Ammon's horn (tissue), 1 donor: ENCODE data around the gene PLPP3.

Experiments
- DNase-seq: peaks from one replicate; pipeline ENCODE4 v3.0.0-alpha.2; 2016; ENCODE audit warnings: low spot score

Gene PLPP3

GRCh38 chr1:56547977-56548376, 31.4 kb downstream of the PLPP3 start:
- no peak for DNase-seq

GRCh38 chr1:56547473-56547872, 31.9 kb downstream of the PLPP3 start:
- DNase-seq = no peak

- DNase-seq = no peak
Measured at GRCh38 chr1:56545711-56546110, 33.7 kb downstream of the PLPP3 start.

- DNase-seq = no peak
Measured at GRCh38 chr1:56543783-56544612, 35.4 kb downstream of the PLPP3 start.

GRCh38 chr1:56542651-56543050, 36.7 kb downstream of the PLPP3 start:
- DNase-seq = no peak

- DNase-seq = no peak
Measured at GRCh38 chr1:56541408-56541807, 38.0 kb downstream of the PLPP3 start.

GRCh38 chr1:56540467-56540866, 38.9 kb downstream of the PLPP3 start:
- no peak for DNase-seq

- DNase-seq = no peak
Measured at GRCh38 chr1:56539520-56539931, 39.8 kb downstream of the PLPP3 start.

- DNase-seq = peak; percentile 33
Measured at GRCh38 chr1:56538532-56538931, 40.8 kb downstream of the PLPP3 start.

GRCh38 chr1:56537660-56538059, 41.7 kb downstream of the PLPP3 start:
- no peak for DNase-seq

GRCh38 chr1:56535939-56536338, 43.4 kb downstream of the PLPP3 start:
- DNase-seq = peak; percentile 21

- no peak for DNase-seq
Measured at GRCh38 chr1:56535362-56535761, 44.0 kb downstream of the PLPP3 start.

- no peak for DNase-seq
Measured at GRCh38 chr1:56534130-56534651, 45.2 kb downstream of the PLPP3 start.

- no peak for DNase-seq
Measured at GRCh38 chr1:56533621-56534020, 45.7 kb downstream of the PLPP3 start.

GRCh38 chr1:56533197-56533596, 46.2 kb downstream of the PLPP3 start:
- DNase-seq = no peak

- no peak for DNase-seq
Measured at GRCh38 chr1:56532350-56532683, 47.0 kb downstream of the PLPP3 start.

- DNase-seq = no peak
Measured at GRCh38 chr1:56531624-56532349, 47.6 kb downstream of the PLPP3 start.

- no peak for DNase-seq
Measured at GRCh38 chr1:56529801-56530200, 49.6 kb downstream of the PLPP3 start.

- no peak for DNase-seq
Measured at GRCh38 chr1:56527548-56528302, 51.6 kb downstream of the PLPP3 start.

GRCh38 chr1:56526571-56527174, 52.7 kb downstream of the PLPP3 start:
- DNase-seq = no peak

GRCh38 chr1:56525489-56526041, 53.8 kb downstream of the PLPP3 start:
- DNase-seq = peak; percentile 72

- no peak for DNase-seq
Measured at GRCh38 chr1:56524263-56524662, 55.1 kb downstream of the PLPP3 start.
